Astrocyte of the cerebellum (primary cell): ENCODE data around the gene KAT2B.
A peak's percentile ranks its signal among the peaks of the same experiment; 100 is the strongest.

Experiments used
- DNase-seq: peaks from one replicate; pipeline ENCODE4 v3.0.0-alpha.2; 2011; ENCODE audit warnings: low read depth
- H3K4me3 ChIP-seq: 2 replicates; pipeline ENCODE4 v1.5.1; 2011; ENCODE audit warnings: mild to moderate bottlenecking, low read depth, low read length, moderate library complexity
- CTCF ChIP-seq: IDR thresholded peaks from 2 replicates; pipeline ENCODE4 v1.5.1; 2012; ENCODE audit warnings: low read length, low read depth, moderate library complexity, mild to moderate bottlenecking; ENCODE audit errors: missing control alignments
- in situ Hi-C: cut with HindIII; loops from 2 replicates; pipeline ENCODE4 v1.10.0; 2017; ENCODE audit warnings: low sequenced_read_pairs

Gene KAT2B

GRCh38 chr3:20160230-20160629, 120.0 kb downstream of the KAT2B start:
- H3K4me3 ChIP-seq, result no peak overlapping the region
- in situ Hi-C loops, result no loop called here
- no peak for TF ChIP-seq CTCF
- no peak for DNase-seq

- H3K4me3 ChIP-seq, result no peak overlapping the region
- TF ChIP-seq CTCF, result no peak
- no peak for DNase-seq
- in situ Hi-C loops, result no loop called here
Observed at GRCh38 chr3:20161714-20162113, 121.5 kb downstream of the KAT2B start.

GRCh38 chr3:20173844-20174410, 133.7 kb downstream of the KAT2B start:
- no peak overlapping the region for H3K4me3 ChIP-seq
- no peak for DNase-seq
- no peak for TF ChIP-seq CTCF
- in situ Hi-C loops, result no loop called here

- no peak overlapping the region for H3K4me3 ChIP-seq
- no peak for DNase-seq
- in situ Hi-C loops, result loop anchor here (10.0 kb wide), 1 partner anchor 296 kb away; no protein-coding TSS in a partner anchor
- TF ChIP-seq CTCF, result no peak
Observed at GRCh38 chr3:20181276-20181675, 141.0 kb downstream of the KAT2B start.

GRCh38 chr3:20182206-20182605, 142.0 kb downstream of the KAT2B start:
- no peak for TF ChIP-seq CTCF
- DNase-seq, result no peak
- H3K4me3 ChIP-seq, result no peak overlapping the region
- in situ Hi-C loops, result loop anchor here (10.0 kb wide), 1 partner anchor 297 kb away; no protein-coding TSS in a partner anchor

GRCh38 chr3:20185331-20185678, 145.1 kb downstream of the KAT2B start:
- H3K4me3 ChIP-seq, result peak overlapping the region; percentile 90
- no peak for DNase-seq
- no peak for TF ChIP-seq CTCF
- in situ Hi-C loops, result loop anchor here (10.0 kb wide), 1 partner anchor 301 kb away; no protein-coding TSS in a partner anchor
